NCI-H2107 treated with DMSO at 0.1 percent for 48 hours (cell line): ENCODE measurements around the gene ZGPAT.
A peak's percentile ranks its signal among the peaks of the same experiment; 100 is the strongest.

Source experiments
- DNase-seq: peaks from one replicate; lab custom pipeline; 2025; ENCODE audit not compliant: unreplicated experiment; lab: John Stamatoyannopoulos, UW

The ZGPAT gene

DNA sequence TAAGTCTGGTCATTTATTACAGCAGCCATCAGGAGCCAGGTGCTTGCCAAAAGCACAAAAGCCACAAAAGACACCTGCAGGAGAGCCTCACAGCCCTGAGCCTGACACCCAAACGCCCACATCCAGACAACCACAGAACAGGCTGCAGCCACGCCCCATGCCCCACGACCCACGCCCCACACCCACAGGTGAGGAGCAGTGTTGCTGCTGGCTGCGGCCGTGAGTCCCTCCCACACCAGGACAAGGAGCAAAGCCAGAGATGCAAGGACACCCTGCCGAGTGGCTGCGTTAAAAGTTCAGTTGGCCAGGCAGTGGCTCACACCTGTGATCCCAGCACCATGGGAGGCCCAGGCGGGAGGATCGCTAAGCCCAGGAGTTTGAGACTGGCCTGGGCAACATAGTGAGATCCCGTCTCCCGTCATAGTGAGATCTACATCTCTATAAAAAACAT is 74.7 kb downstream of the ZGPAT start:
- peak; percentile 19 for DNase-seq

DNA sequence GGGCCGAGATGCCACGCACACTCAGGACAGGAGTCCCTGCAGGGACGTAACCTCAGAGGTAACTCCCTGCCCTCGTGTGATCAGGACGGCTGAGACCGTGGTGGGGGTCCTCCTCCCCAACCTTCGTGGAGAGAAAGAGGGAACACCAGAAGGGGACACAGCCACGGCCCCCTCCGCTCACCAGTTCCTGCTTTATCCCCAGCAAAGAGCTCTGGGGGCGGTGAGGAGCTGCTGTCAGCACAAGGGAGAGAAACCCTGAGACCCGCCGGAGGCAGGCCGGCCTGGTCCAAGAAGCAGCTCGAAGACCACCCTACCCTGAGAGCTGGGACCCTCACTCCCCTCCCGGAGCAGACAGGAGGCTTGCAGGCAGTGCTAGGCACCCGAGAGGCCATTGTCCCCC is 76.1 kb downstream of the ZGPAT start:
- no peak for DNase-seq

DNA sequence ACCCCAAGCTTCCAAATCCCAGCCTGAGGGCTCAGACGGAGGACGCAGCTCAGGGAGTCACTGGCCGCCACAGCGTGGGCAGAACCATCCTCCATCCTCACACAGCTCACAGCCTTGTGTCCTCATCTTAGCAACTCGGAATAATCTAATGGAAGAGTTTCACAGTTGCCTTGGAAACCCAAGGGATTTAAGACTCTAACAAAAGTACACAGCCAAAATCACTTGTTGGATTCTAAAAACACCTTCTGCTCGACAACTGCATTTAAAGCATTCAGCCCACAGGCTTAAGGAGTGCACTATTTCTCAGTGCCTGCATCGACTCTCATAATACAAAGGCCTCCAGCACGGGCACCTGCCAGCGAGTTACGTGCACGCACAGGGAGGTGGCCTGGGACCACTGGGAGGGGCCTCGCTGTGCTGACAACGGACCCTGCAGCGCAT is 77.9 kb downstream of the ZGPAT start:
- peak; percentile 57 for DNase-seq
